ENCODE measurements around the gene GRB2. TPM values are rescaled to one million over a fixed set of nuclear protein-coding genes. Genes with fewer than 3 reads are reported as not detected.
"Not testable (repeated sequence)": the region's sequence is repeated elsewhere in the genome, so short reads cannot be mapped to it uniquely, and the experiment has no call there.

The GRB2 gene
- total and polyA plus RNA-seq, 2 donors (not counting 1 experiment from before 2014, with no cell fraction given) = 114 to 219 TPM

GRCh38 chr17:75370286-75370915 lies 35.1 kb downstream of the GRB2 start:
- Mint-ChIP-seq H3K4me1 (peaks cover 86% of the 10 kb centered on the region), H3K9me3 (ENCODE audit: insufficient read depth) (no peaks in the 10 kb centered on the region), H3K27ac (peak overlapping the region; percentile 56), H3K27me3 (no peaks in the 10 kb centered on the region), H3K4me3 (peak overlapping the region; percentile 13)
- ChIA-PET CTCF (interaction anchor here (0.7 to 2.6 kb wide), 7 partner anchors 10 to 81 kb away, joined by 3 to 20 read pairs (median 4); partner anchors contain the start of gene SLC25A19), POLR2A (no interaction called here)
- Histone ChIP-seq H3K79me2 (ENCODE audit: control insufficient read depth, insufficient read depth, low read length) (peaks cover 100% of the 10 kb centered on the region), H3K4me1 (ENCODE audit: control insufficient read depth in 2 of 2, insufficient read depth in 2 of 2, low read length in 2 of 2) (peaks cover 72 to 88% of the 10 kb centered on the region in 2 donors), H2AFZ (ENCODE audit: insufficient read depth, low read depth, low read length, poor library complexity, severe bottlenecking) (no peak overlapping the region), H3K27me3 (replicated peaks in 1 of 4; ENCODE audit: control extremely low read depth in 1 of 4, control insufficient read depth in 3 of 4, insufficient read depth in 4 of 4, low read length in 3 of 4) (no peaks in the 10 kb centered on the region), H3K9ac (ENCODE audit: low read length) (no peak overlapping the region), H3K9me3 (ENCODE audit: control extremely low read depth in 1 of 3, control insufficient read depth in 2 of 3, insufficient read depth in 1 of 3, low read length in 2 of 3) (no peaks in the 10 kb centered on the region), H3K4me2 (replicated peaks; ENCODE audit: low read depth, low read length, poor library complexity, severe bottlenecking) (peak overlapping the region; percentile 42), H3K36me3 (replicated peaks in 1 of 2; ENCODE audit: control extremely low read depth in 1 of 2, control insufficient read depth in 1 of 2, extremely low read depth in 1 of 2, insufficient read depth in 2 of 2, low read length in 1 of 2) (peaks cover 0 to 52% of the 10 kb centered on the region in 2 experiments), H3K27ac (ENCODE audit: low read length in 2 of 2) (peak overlapping the region; percentile 42 to 76), H3K4me3 (ENCODE audit: control extremely low read depth in 1 of 5, extremely low read depth in 1 of 5, insufficient read depth in 1 of 5, low read depth in 2 of 5, low read length in 4 of 5) (no peak overlapping the region), H4K20me1 (ENCODE audit: control insufficient read depth, insufficient read depth, low read length, poor library complexity, severe bottlenecking) (peaks cover 96% of the 10 kb centered on the region)
- DNase-seq = no peak
- TF ChIP-seq CTCF (IDR thresholded peaks at IDR 0.05) = no peak
- no peak for TF ChIP-seq EZH2 (IDR thresholded peaks at IDR 0.05; ENCODE audit: borderline replicate concordance, insufficient read depth, low read depth, low read length, poor library complexity, severe bottlenecking)
- ATAC-seq (ENCODE audit: low read depth) = no peak
- WGBS (ENCODE audit: insufficient coverage) = 71% methylated on average over 4 of the region's 8 CpGs
- intact Hi-C loops (cut with micrococcal nuclease) = loop anchor here (2.0 kb wide), 2 partner anchors 18 to 26 kb away; no protein-coding TSS in a partner anchor

- DNase-seq; H3K9ac ChIP-seq (ENCODE audit: low read length); ATAC-seq (ENCODE audit: low read depth); H3K27me3 ChIP-seq (replicated peaks in 1 of 4; ENCODE audit: control extremely low read depth in 1 of 4, control insufficient read depth in 3 of 4, insufficient read depth in 4 of 4, low read length in 3 of 4); H2AFZ ChIP-seq (ENCODE audit: insufficient read depth, low read depth, low read length, poor library complexity, severe bottlenecking); H3K4me2 ChIP-seq (replicated peaks; ENCODE audit: low read depth, low read length, poor library complexity, severe bottlenecking); H3K27ac Mint-ChIP-seq; H3K27me3 Mint-ChIP-seq; H3K4me3 Mint-ChIP-seq; H3K9me3 Mint-ChIP-seq (ENCODE audit: insufficient read depth); H3K4me3 ChIP-seq (ENCODE audit: control extremely low read depth in 1 of 5, extremely low read depth in 1 of 5, insufficient read depth in 1 of 5, low read depth in 2 of 5, low read length in 4 of 5); H3K9me3 ChIP-seq (ENCODE audit: control extremely low read depth in 1 of 3, control insufficient read depth in 2 of 3, insufficient read depth in 1 of 3, low read length in 2 of 3): not testable (repeated sequence)
- intact Hi-C loops (cut with micrococcal nuclease) = loop anchor here (5.0 kb wide), 1 partner anchor 34 kb away; no protein-coding TSS in a partner anchor
- peaks cover 0 to 37% of the 10 kb centered on the region in 2 experiments for H3K36me3 ChIP-seq (replicated peaks in 1 of 2; ENCODE audit: control extremely low read depth in 1 of 2, control insufficient read depth in 1 of 2, extremely low read depth in 1 of 2, insufficient read depth in 2 of 2, low read length in 1 of 2)
- H4K20me1 ChIP-seq (ENCODE audit: control insufficient read depth, insufficient read depth, low read length, poor library complexity, severe bottlenecking) = peaks cover 93% of the 10 kb centered on the region
- peaks cover 85 to 95% of the 10 kb centered on the region in 2 donors for H3K4me1 ChIP-seq (ENCODE audit: control insufficient read depth in 2 of 2, insufficient read depth in 2 of 2, low read length in 2 of 2)
- peaks cover 91% of the 10 kb centered on the region for H3K4me1 Mint-ChIP-seq
- WGBS (ENCODE audit: insufficient coverage) = 92% methylated on average over 16 of the region's 25 CpGs
- CTCF ChIA-PET = interaction anchor here (1.1 to 2.6 kb wide), 3 partner anchors 12 to 46 kb away, joined by 3 to 20 read pairs (median 4); no protein-coding TSS in a partner anchor
- POLR2A ChIA-PET = interaction anchor here (0.6 to 1.3 kb wide), 6 partner anchors 23 to 869 kb away, joined by 3 to 5 read pairs (median 4); no protein-coding TSS in a partner anchor
- peak overlapping the region in 1 of 2 donors; percentile 41 for H3K27ac ChIP-seq (ENCODE audit: low read length in 2 of 2)
- H3K79me2 ChIP-seq (ENCODE audit: control insufficient read depth, insufficient read depth, low read length) = peaks cover 100% of the 10 kb centered on the region
These were observed 37.4 kb downstream of the GRB2 start for GRCh38 chr17:75367838-75368789.

Data from B cell (primary cell).